Nephron progenitor cell (in vitro differentiated cells): ENCODE data around the gene KIAA1217.
"Not testable (repeated sequence)": the region's sequence is repeated elsewhere in the genome, so short reads cannot be mapped to it uniquely, and the experiment has no call there.

Source experiments
- DNase-seq: peaks from one replicate; pipeline ENCODE4 v3.0.0; 2021
- H3K27ac Mint-ChIP-seq: 2 replicates; pipeline ENCODE4 v1.8.0; 2021; ENCODE audit warnings: mild to moderate bottlenecking, moderate library complexity, mixed read lengths
- H3K27me3 Mint-ChIP-seq: 2 replicates; pipeline ENCODE4 v1.8.0; 2021; ENCODE audit warnings: mild to moderate bottlenecking, low read depth, mixed read lengths; ENCODE audit not compliant: poor library complexity
- H3K36me3 Mint-ChIP-seq: 2 replicates; pipeline ENCODE4 v1.8.0; 2021; ENCODE audit warnings: low read depth, mixed read lengths
- H3K4me1 Mint-ChIP-seq: 2 replicates; pipeline ENCODE4 v1.8.0; 2021; ENCODE audit warnings: mixed read lengths
- H3K4me3 Mint-ChIP-seq: 2 replicates; pipeline ENCODE4 v1.8.0; 2021; ENCODE audit warnings: mild to moderate bottlenecking, moderate library complexity, mixed read lengths
- H3K9me3 Mint-ChIP-seq: 2 replicates; pipeline ENCODE4 v1.8.0; 2021; ENCODE audit warnings: mild to moderate bottlenecking, moderate library complexity, mixed read lengths
- CTCF ChIP-seq: fragments of 200-600 bp; sonication (generic); IDR thresholded peaks from 2 replicates; pipeline ENCODE4 v1.5.0; 2021; ENCODE audit warnings: antibody characterized with exemption

KIAA1217 gene

GRCh38 chr10:24437302-24437701 is 228.4 kb downstream of the KIAA1217 start:
- Mint-ChIP-seq H3K27ac (peak overlapping the region; percentile 92), H3K36me3 (peaks cover 76% of the 10 kb centered on the region), H3K4me3 (no peak overlapping the region), H3K4me1 (peaks cover 40% of the 10 kb centered on the region), H3K9me3 (peaks cover 4% of the 10 kb centered on the region), H3K27me3 (peaks cover 4% of the 10 kb centered on the region)
- TF ChIP-seq CTCF, result no peak
- DNase-seq, result no peak

- peaks cover 70% of the 10 kb centered on the region for H3K36me3 Mint-ChIP-seq
- peaks cover 52% of the 10 kb centered on the region for H3K4me1 Mint-ChIP-seq
- H3K4me3 Mint-ChIP-seq, result no peak overlapping the region
- DNase-seq, result no peak
- no peak overlapping the region for H3K27ac Mint-ChIP-seq
- TF ChIP-seq CTCF, result no peak
- peaks cover 4% of the 10 kb centered on the region for H3K27me3 Mint-ChIP-seq
- peaks cover 4% of the 10 kb centered on the region for H3K9me3 Mint-ChIP-seq
Observed at GRCh38 chr10:24438800-24439199, 229.9 kb downstream of the KIAA1217 start.

GRCh38 chr10:24439935-24440334 is 231.0 kb downstream of the KIAA1217 start:
- TF ChIP-seq CTCF, result no peak
- DNase-seq, result no peak
- Mint-ChIP-seq H3K27ac (peak overlapping the region; percentile 44), H3K4me3 (no peak overlapping the region), H3K9me3 (peaks cover 4% of the 10 kb centered on the region), H3K36me3 (peaks cover 70% of the 10 kb centered on the region), H3K27me3 (peaks cover 4% of the 10 kb centered on the region), H3K4me1 (peaks cover 52% of the 10 kb centered on the region)

- Mint-ChIP-seq H3K4me1 (peaks cover 52% of the 10 kb centered on the region), H3K27ac (peak overlapping the region; percentile 82), H3K27me3 (peaks cover 4% of the 10 kb centered on the region), H3K4me3 (no peak overlapping the region), H3K9me3 (no peaks in the 10 kb centered on the region), H3K36me3 (peaks cover 62% of the 10 kb centered on the region)
- no peak for DNase-seq
- TF ChIP-seq CTCF, result no peak
Observed at GRCh38 chr10:24440817-24441797, 232.2 kb downstream of the KIAA1217 start.

GRCh38 chr10:24442234-24442633 is 233.3 kb downstream of the KIAA1217 start:
- H3K4me1 Mint-ChIP-seq, result peaks cover 49% of the 10 kb centered on the region
- no peak for TF ChIP-seq CTCF
- H3K36me3 Mint-ChIP-seq, result peaks cover 65% of the 10 kb centered on the region
- peak overlapping the region; percentile 86 for H3K27ac Mint-ChIP-seq
- peak overlapping the region; percentile 53 for H3K4me3 Mint-ChIP-seq
- DNase-seq, result no peak
- no peaks in the 10 kb centered on the region for H3K9me3 Mint-ChIP-seq
- H3K27me3 Mint-ChIP-seq, result peaks cover 4% of the 10 kb centered on the region

- H3K9me3 Mint-ChIP-seq, H3K27ac Mint-ChIP-seq, DNase-seq, H3K4me3 Mint-ChIP-seq, H3K27me3 Mint-ChIP-seq: not testable (repeated sequence)
- peaks cover 67% of the 10 kb centered on the region for H3K36me3 Mint-ChIP-seq
- peaks cover 48% of the 10 kb centered on the region for H3K4me1 Mint-ChIP-seq
Observed at GRCh38 chr10:24442641-24443174, 233.8 kb downstream of the KIAA1217 start.
